ENCODE measurements around the gene AQP7.

- TF ChIP-seq CTCF (conservative IDR thresholded peaks at IDR 0.05; ENCODE audit: low read length) (no peak), EZH2phosphoT487 (IDR thresholded peaks at IDR 0.05; ENCODE audit: borderline replicate concordance, low read depth, low read length) (no peak)
These were observed 34.8 kb upstream of the AQP7 start for GRCh38 chr9:33437205-33437604.
